HL-60 (cell line): ENCODE results near the gene CCNA1.

Source experiments
- DNase-seq, 2 experiments: peaks; one replicate each; pipeline ENCODE4 v3.0.0-alpha.2; 2010 to 2020; ENCODE audit warnings: low read depth in 1 of 2, low spot score in 1 of 2
- H3K27ac ChIP-seq: fragments of 250-450 bp; sonication (Bioruptor Pico); replicated peaks from 2 replicates; pipeline ENCODE4 v1.5.1; 2020; ENCODE audit warnings: mild to moderate bottlenecking, moderate library complexity
- H3K27me3 ChIP-seq: fragments of 250-450 bp; sonication (Bioruptor Pico); 2 replicates; pipeline ENCODE4 v1.5.1; 2021; ENCODE audit warnings: mild to moderate bottlenecking, moderate library complexity; ENCODE audit not compliant: insufficient read depth, poor library complexity, severe bottlenecking
- H3K4me3 ChIP-seq: replicated peaks from 2 replicates; pipeline ENCODE4 v1.5.1; 2011; ENCODE audit warnings: mild to moderate bottlenecking, control low read depth, low read length; ENCODE audit not compliant: insufficient read depth
- GABPA ChIP-seq: IDR thresholded peaks from 2 replicates; pipeline ENCODE4 v1.6.1; 2012; ENCODE audit warnings: low read depth
- POLR2AphosphoS5 ChIP-seq: IDR thresholded peaks from 2 replicates; pipeline ENCODE4 v1.6.1; 2012; ENCODE audit warnings: low read depth
- SPI1 ChIP-seq: IDR thresholded peaks from 2 replicates; pipeline ENCODE4 v1.6.1; 2012; ENCODE audit warnings: low read depth, mild to moderate bottlenecking, borderline replicate concordance
- TF ChIP-seq, protein P1 (sequence below): IDR thresholded peaks from 2 replicates; pipeline ENCODE4 v1.6.1; 2012; ENCODE audit warnings: low read depth; ENCODE audit not compliant: insufficient replicate concordance
- TF ChIP-seq, protein P2 (sequence below): IDR thresholded peaks from one replicate; pipeline ENCODE4 v1.5.1; 2011; ENCODE audit warnings: low read length, control low read depth, inconsistent platforms; ENCODE audit not compliant: insufficient read depth

Gene CCNA1

DNA sequence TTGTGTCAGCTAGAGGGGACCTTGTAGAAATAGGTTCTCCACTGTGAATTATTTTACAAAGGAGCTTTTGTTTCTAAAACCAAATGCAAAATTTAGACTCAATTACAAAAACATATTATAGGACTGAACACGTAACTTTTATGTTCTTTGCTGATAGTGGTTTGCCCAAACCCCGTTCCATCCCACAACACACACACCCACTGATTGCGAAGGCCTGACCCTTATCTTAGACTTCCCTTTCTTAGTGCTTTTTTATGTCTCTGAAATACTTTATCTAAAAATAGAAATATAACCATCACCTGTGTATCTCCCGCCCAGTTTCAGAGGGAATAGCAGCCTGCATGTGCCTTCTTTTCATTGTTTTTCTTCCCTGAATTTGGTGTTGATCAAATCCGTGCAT, 13.0 kb downstream of the CCNA1 start:
- DNase-seq = peak in 1 of 2 experiments; percentile 79
- H3K4me3 ChIP-seq = no peak overlapping the region
- H3K27ac ChIP-seq = peak overlapping the region; percentile 41

DNA sequence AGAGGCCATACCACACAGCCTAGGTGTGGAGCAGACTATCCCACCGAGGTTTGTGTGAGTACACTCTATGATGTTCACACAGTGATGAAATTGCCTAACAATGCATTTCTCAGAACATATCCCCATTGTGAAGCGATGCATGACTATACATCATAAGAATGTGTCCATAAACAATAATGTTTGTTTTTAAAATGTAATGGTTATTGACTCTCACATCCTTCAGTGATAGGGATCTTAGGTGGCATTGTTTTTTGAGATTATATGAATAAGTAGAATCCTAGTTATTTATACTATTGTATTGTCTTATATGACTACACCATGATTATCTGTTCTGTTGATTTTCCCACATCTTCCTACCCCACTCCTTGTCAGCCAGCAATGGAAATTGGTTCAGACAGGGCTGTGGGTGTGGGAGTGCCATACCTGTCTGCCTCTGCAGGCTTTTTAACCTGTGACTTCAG, 13.6 kb downstream of the CCNA1 start:
- Histone ChIP-seq H3K27me3 (no peaks in the 10 kb centered on the region), H3K4me3 (no peak overlapping the region), H3K27ac (no peak overlapping the region)
- DNase-seq = no peak
- TF ChIP-seq, protein P1, sequence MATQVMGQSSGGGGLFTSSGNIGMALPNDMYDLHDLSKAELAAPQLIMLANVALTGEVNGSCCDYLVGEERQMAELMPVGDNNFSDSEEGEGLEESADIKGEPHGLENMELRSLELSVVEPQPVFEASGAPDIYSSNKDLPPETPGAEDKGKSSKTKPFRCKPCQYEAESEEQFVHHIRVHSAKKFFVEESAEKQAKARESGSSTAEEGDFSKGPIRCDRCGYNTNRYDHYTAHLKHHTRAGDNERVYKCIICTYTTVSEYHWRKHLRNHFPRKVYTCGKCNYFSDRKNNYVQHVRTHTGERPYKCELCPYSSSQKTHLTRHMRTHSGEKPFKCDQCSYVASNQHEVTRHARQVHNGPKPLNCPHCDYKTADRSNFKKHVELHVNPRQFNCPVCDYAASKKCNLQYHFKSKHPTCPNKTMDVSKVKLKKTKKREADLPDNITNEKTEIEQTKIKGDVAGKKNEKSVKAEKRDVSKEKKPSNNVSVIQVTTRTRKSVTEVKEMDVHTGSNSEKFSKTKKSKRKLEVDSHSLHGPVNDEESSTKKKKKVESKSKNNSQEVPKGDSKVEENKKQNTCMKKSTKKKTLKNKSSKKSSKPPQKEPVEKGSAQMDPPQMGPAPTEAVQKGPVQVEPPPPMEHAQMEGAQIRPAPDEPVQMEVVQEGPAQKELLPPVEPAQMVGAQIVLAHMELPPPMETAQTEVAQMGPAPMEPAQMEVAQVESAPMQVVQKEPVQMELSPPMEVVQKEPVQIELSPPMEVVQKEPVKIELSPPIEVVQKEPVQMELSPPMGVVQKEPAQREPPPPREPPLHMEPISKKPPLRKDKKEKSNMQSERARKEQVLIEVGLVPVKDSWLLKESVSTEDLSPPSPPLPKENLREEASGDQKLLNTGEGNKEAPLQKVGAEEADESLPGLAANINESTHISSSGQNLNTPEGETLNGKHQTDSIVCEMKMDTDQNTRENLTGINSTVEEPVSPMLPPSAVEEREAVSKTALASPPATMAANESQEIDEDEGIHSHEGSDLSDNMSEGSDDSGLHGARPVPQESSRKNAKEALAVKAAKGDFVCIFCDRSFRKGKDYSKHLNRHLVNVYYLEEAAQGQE = no peak
- TF ChIP-seq POLR2AphosphoS5 = no peak

More for the DNA sequence above, 13.0 kb downstream of the CCNA1 start:
- TF ChIP-seq GABPA (no peak), SPI1 (peak; percentile 84), POLR2AphosphoS5 (0 out of 2 replicates have a peak, but pooled peaks have one; percentile 40)
- TF ChIP-seq, protein P1 = no peak
- TF ChIP-seq, protein P2, sequence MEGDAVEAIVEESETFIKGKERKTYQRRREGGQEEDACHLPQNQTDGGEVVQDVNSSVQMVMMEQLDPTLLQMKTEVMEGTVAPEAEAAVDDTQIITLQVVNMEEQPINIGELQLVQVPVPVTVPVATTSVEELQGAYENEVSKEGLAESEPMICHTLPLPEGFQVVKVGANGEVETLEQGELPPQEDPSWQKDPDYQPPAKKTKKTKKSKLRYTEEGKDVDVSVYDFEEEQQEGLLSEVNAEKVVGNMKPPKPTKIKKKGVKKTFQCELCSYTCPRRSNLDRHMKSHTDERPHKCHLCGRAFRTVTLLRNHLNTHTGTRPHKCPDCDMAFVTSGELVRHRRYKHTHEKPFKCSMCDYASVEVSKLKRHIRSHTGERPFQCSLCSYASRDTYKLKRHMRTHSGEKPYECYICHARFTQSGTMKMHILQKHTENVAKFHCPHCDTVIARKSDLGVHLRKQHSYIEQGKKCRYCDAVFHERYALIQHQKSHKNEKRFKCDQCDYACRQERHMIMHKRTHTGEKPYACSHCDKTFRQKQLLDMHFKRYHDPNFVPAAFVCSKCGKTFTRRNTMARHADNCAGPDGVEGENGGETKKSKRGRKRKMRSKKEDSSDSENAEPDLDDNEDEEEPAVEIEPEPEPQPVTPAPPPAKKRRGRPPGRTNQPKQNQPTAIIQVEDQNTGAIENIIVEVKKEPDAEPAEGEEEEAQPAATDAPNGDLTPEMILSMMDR = no peak
- H3K27me3 ChIP-seq = no peaks in the 10 kb centered on the region

DNA sequence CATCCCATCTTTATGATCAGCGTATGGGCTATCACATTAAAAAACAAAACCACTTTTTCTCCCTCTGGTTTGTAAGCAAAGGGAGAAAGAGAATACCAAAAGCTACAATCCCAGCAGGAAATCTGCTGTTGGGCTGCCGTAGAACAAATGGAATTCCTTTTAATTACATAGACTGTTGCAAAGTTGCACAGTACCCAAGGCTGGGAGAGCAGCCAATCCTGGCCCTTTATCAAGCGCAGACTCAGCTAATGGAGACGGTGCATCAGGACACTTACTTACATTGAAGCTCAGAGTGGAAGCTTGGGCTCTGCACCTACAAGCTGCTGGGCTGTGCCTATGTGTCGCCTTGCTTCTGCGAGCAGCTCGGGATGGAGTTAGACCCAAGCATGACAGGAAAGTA, 15.2 kb downstream of the CCNA1 start:
- no peak overlapping the region for H3K4me3 ChIP-seq
- H3K27me3 ChIP-seq = no peaks in the 10 kb centered on the region
- H3K27ac ChIP-seq = no peak overlapping the region
- no peak for DNase-seq
- TF ChIP-seq, protein P2 = no peak
- TF ChIP-seq GABPA (no peak), SPI1 (no peak), POLR2AphosphoS5 (no peak)
- TF ChIP-seq, protein P1 = no peak
